Sigmoid colon (tissue), 7 donors: ENCODE results near the gene XPA. TPM values are rescaled to one million over a fixed set of nuclear protein-coding genes. Genes with fewer than 3 reads are reported as not detected.
A peak's percentile ranks its signal among the peaks of the same experiment; 100 is the strongest.

Experiments
- DNase-seq: peaks from one replicate; pipeline ENCODE4 v3.0.0-alpha.2; 2019
- H3K27ac ChIP-seq, 4 donors: fragments of 200-600 bp; sonication (generic); one replicate each; pipeline ENCODE4 v1.5.1; 2016 to 2019; ENCODE audit warnings: mild to moderate bottlenecking in 1 of 4
- H3K27me3 ChIP-seq, 3 donors: fragments of 200-600 bp; sonication (generic); one replicate each; pipeline ENCODE4 v1.5.1; 2019; ENCODE audit warnings: mild to moderate bottlenecking in 1 of 3
- H3K36me3 ChIP-seq, 4 donors: fragments of 200-600 bp; sonication (generic); one replicate each; pipeline ENCODE4 v1.5.1; 2016 to 2019
- H3K4me1 ChIP-seq, 4 donors: fragments of 200-600 bp; sonication (generic); one replicate each; pipeline ENCODE4 v1.5.1; 2017 to 2019
- H3K4me3 ChIP-seq, 4 donors: fragments of 200-600 bp; sonication (generic); one replicate each; pipeline ENCODE4 v1.5.1; 2017 to 2019; ENCODE audit warnings: mild to moderate bottlenecking in 2 of 4, moderate library complexity in 1 of 4
- H3K9me3 ChIP-seq, 4 donors: fragments of 200-600 bp in 3 of 4; sonication (generic) in 3 of 4; one replicate each; pipeline versions ENCODE4 v1.5.1 to v1.6.1; 2013 to 2019
- EP300 ChIP-seq, 4 donors: sonication (generic); formaldehyde crosslinking; IDR thresholded peaks; one replicate each; pipeline ENCODE4 v1.6.1; 2017; ENCODE audit warnings: antibody characterized with exemption in 4 of 4
- POLR2A ChIP-seq, 2 donors: fragments of 450-650 bp; IDR thresholded peaks; one replicate each; pipeline ENCODE4 v1.6.1; 2016; ENCODE audit warnings: antibody characterized with exemption in 2 of 2, mild to moderate bottlenecking in 2 of 2, moderate library complexity in 2 of 2
- POLR2AphosphoS5 ChIP-seq, 4 donors: sonication (generic); formaldehyde crosslinking; IDR thresholded peaks; one replicate each; pipeline ENCODE4 v1.6.1; 2017; ENCODE audit warnings: antibody characterized with exemption in 4 of 4
- WGBS, 2 donors: extraction: QIAGEN DNeasy Blood & Tissue Kit; methylation state at CpG; one replicate each; pipeline ENCODE4 v1.1.7; 2013; 5-methylcytosine and 5-hydroxymethylcytosine counted together
- intact Hi-C: fragments of 100-400 bp; cut with DNase I; formaldehyde crosslinking; loops from one replicate; pipeline ENCODE4 v1.15.1; 2023
- polyA plus RNA-seq, 3 donors: library from polyadenylated mRNA; stranded (reverse); fragments of 200-250 nt; gene quantifications; one replicate each; pipeline ENCODE4 v1.2.3, GENCODE V29; 2013
- total RNA-seq, 4 donors: library from RNA; depleted of rRNA; stranded (reverse); fragments of >200 nt; gene quantifications; one replicate each; pipeline ENCODE4 v1.1.0, GENCODE V29; 2016
- TF ChIP-seq, protein P1 (sequence below), 4 experiments: fragments of 450-650 bp in 3 of 4; fragments of 200-600 bp in 1 of 4; IDR thresholded peaks; one replicate each; pipeline ENCODE4 v1.5.1; 2016 to 2019; ENCODE audit warnings: antibody characterized with exemption in 4 of 4, mild to moderate bottlenecking in 3 of 4, moderate library complexity in 2 of 4
- donor health status: healthy with polysubstance abuse.
- donor health status: Bipolar disorder and iron deficiency.
- donor health status: healthy.

Gene XPA
- total and polyA plus RNA-seq, 7 donors: 8.8 to 33.2 (median 21.7) TPM

DNA sequence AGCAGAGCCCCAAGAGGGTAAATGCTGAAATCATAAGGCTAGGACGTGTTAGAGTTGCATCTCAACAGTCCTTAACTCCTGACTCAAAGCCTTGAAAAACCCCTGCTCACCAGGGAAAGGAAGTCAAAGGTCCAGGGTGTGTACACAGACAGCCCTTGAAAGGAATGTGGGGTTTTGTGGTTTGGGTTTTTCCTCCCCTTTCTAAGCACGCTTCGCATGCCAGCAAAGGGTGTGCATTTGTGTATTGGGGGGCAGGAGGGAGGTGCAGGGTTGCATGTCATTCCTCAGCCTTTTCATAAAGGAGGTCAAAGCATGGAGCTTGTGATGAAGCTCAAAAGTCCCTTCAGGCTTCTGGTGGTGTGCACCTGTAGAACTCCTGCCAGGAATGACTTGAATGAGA is 17.3 kb upstream of the XPA start:
- H3K4me1 ChIP-seq: peaks cover 0 to 7% (median 0%) of the 10 kb centered on the region in 4 donors
- no peak for DNase-seq
- H3K9me3 ChIP-seq: no peaks in the 10 kb centered on the region
- WGBS, 2 donors: 12 to 17% methylated on average over 3 of the region's 3 CpGs
- no peak overlapping the region for H3K27ac ChIP-seq
- intact Hi-C loops: no loop called here
- no peaks in the 10 kb centered on the region for H3K36me3 ChIP-seq
- no peak overlapping the region for H3K4me3 ChIP-seq
- TF ChIP-seq POLR2A (IDR thresholded peaks at IDR 0.05) (no peak), POLR2AphosphoS5 (IDR thresholded peaks at IDR 0.05) (no peak), EP300 (IDR thresholded peaks at IDR 0.05) (no peak)
- TF ChIP-seq, protein P1, sequence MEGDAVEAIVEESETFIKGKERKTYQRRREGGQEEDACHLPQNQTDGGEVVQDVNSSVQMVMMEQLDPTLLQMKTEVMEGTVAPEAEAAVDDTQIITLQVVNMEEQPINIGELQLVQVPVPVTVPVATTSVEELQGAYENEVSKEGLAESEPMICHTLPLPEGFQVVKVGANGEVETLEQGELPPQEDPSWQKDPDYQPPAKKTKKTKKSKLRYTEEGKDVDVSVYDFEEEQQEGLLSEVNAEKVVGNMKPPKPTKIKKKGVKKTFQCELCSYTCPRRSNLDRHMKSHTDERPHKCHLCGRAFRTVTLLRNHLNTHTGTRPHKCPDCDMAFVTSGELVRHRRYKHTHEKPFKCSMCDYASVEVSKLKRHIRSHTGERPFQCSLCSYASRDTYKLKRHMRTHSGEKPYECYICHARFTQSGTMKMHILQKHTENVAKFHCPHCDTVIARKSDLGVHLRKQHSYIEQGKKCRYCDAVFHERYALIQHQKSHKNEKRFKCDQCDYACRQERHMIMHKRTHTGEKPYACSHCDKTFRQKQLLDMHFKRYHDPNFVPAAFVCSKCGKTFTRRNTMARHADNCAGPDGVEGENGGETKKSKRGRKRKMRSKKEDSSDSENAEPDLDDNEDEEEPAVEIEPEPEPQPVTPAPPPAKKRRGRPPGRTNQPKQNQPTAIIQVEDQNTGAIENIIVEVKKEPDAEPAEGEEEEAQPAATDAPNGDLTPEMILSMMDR (IDR thresholded peaks at IDR 0.05): no peak
- H3K27me3 ChIP-seq: peaks cover 2 to 7% (median 6%) of the 10 kb centered on the region in 3 donors

DNA sequence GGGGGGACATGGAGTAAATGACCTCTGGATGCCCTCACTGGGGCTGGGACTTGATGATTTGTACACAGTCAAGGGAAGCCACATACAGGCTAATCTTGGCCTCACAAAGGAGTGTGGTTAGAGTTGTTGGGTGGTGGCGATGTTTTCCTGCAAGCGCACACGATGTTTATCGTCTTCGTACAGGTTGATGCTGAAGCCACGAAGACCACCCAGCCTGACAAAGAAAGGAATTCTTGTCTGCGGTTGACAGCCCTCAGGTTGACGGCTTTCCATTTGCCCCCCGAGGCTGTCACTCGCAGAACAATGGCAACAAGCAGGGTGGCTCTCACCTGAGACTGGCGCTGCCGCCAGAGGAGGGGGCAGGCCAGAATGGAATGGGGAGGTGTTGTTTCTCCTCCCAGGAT is 14.1 kb upstream of the XPA start:
- H3K4me1 ChIP-seq: peaks cover 0 to 7% (median 0%) of the 10 kb centered on the region in 4 donors
- WGBS, 2 donors: 34 to 76% methylated on average over 12 of the region's 12 CpGs
- H3K9me3 ChIP-seq: no peaks in the 10 kb centered on the region
- no peak for DNase-seq
- peaks cover 2 to 7% (median 6%) of the 10 kb centered on the region in 3 donors for H3K27me3 ChIP-seq
- intact Hi-C loops: no loop called here
- TF ChIP-seq, protein P1 (IDR thresholded peaks at IDR 0.05): no peak
- H3K36me3 ChIP-seq: no peaks in the 10 kb centered on the region
- no peak overlapping the region for H3K4me3 ChIP-seq
- H3K27ac ChIP-seq: no peak overlapping the region

DNA sequence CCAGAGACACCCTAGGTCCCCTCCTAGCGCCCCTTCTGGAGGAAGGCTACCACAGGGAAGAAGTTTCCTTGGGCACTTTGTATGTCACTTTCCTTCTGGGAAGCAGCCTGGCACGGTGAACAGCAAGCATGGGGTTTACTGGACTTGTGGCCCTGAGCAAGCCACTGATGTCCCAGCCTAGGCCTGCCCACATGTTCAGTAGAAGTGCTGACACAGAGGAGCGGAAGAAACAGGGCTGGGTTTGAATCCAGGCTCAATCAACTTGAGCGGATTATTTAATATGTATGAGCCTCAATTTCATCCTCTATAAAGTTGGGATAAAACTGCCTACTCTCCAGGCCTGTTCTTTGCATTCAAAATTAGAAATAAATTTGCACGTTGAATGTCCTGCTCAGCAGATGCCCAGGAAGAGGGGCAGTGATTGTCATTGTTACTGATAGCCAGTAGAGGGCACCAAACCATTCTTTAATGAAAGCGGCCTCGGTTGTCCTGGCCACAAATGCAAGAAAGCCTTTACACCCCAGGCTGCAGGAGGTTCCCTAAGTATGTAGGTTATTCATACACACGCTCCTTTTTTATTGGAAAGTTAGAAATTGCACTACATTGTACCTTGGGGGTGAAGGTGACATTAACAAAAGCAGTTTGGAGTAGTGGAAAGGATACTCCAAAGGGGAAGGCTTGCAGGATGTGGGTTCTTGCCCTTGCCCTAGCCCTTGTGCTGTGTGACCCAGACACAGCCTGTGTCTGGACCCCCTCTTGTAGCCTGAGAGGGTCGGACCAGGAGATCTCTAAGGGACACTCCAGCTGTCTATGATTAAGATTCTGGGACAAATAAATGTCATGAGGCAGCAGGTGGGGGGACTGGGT is 13.4 kb upstream of the XPA start:
- Histone ChIP-seq H3K4me1 (peaks cover 0 to 7% (median 0%) of the 10 kb centered on the region in 4 donors), H3K9me3 (no peaks in the 10 kb centered on the region), H3K36me3 (no peaks in the 10 kb centered on the region), H3K27me3 (peaks cover 2 to 7% (median 6%) of the 10 kb centered on the region in 3 donors), H3K4me3 (no peak overlapping the region), H3K27ac (no peak overlapping the region)
- DNase-seq: no peak
- intact Hi-C loops: loop anchor here (1.0 kb wide), 1 partner anchor 190 kb away; no protein-coding TSS in a partner anchor
- TF ChIP-seq POLR2AphosphoS5 (IDR thresholded peaks at IDR 0.05) (no peak), POLR2A (IDR thresholded peaks at IDR 0.05) (no peak), EP300 (IDR thresholded peaks at IDR 0.05) (no peak)
- TF ChIP-seq, protein P1 (IDR thresholded peaks at IDR 0.05): peak; percentile 58 to 83 (median 69)
- WGBS, 2 donors: 24 to 26% methylated on average over 9 of the region's 9 CpGs

DNA sequence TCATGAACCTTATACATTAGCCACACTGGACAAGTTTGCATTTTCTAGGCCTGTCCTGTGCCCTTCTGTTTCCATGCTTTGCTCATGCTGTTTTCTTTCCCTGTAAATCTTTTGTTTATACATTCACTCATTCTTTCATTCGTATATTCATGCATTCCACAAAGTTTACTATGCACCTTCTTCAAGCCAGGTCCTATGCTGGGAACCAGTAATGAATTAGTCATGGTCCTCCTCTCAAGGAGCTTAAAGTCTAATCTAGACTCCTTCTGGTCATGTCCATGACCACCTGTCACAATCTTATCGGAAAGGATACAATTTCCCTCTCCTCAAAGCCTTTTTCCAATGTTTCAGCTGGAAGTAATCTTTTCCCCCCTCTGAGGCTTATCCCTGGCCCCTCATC is 9.1 kb upstream of the XPA start:
- no peak overlapping the region for H3K27ac ChIP-seq
- H3K4me1 ChIP-seq: peaks cover 0 to 20% (median 9%) of the 10 kb centered on the region in 4 donors
- H3K4me3 ChIP-seq: no peak overlapping the region
- DNase-seq: no peak
- no peaks in the 10 kb centered on the region for H3K36me3 ChIP-seq
- H3K27me3 ChIP-seq: peaks cover 2 to 5% (median 5%) of the 10 kb centered on the region in 3 donors
- intact Hi-C loops: no loop called here
- no peaks in the 10 kb centered on the region for H3K9me3 ChIP-seq
- no peak for TF ChIP-seq POLR2A (IDR thresholded peaks at IDR 0.05)
- TF ChIP-seq, protein P1 (IDR thresholded peaks at IDR 0.05): no peak
- WGBS, 2 donors: 80 to 87% methylated on average over 2 of the region's 2 CpGs
